HG03439 (cell line): Measurements from ENCODE around the gene KCNJ1.

Experiments used
- ATAC-seq: cut with Tn5 transposase; IDR thresholded peaks from one replicate; pipeline ENCODE4 v1.9.1; 2021; ENCODE audit warnings: mild to moderate bottlenecking, moderate library complexity; ENCODE audit not compliant: unreplicated experiment

Gene KCNJ1

DNA sequence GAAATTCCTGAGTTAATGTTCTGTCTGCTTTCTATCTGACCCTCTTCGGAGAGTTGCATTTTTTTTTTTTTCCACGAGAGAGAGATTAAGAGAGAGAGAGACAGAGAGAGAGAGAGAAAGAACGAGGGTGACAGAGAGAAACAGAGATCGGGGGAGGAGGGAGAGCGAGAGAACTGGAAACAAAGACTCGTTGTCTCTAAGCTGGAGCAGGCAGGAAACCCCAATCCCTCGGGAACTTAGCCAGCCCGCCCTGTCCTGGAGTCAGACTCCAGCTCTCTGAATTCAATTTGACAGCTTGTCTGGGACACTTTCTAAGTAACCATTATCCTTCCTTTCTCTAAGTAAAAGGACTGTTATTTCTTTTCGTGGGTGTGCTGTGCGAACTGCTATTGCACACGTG is 76.9 kb downstream of the KCNJ1 start:
- no peak for ATAC-seq

- ATAC-seq, result no peak
These were observed 77.5 kb downstream of the KCNJ1 start for GRCh38 chr11:128789497-128790150.
